Measurements from ENCODE around the gene TYW1B. TPM values are rescaled to one million over a fixed set of nuclear protein-coding genes. Genes with fewer than 3 reads are reported as not detected.
"Not testable (repeated sequence)": the region's sequence is repeated elsewhere in the genome, so short reads cannot be mapped to it uniquely, and the experiment has no call there.

TYW1B gene
- total RNA-seq, 4 donors from 2014 or later = 2.8 to 20.0 (median 10.1) TPM

GRCh38 chr7:72580142-72580770 lies 247.7 kb downstream of the TYW1B start:
- H3K27me3 ChIP-seq; intact Hi-C loops (cut with DNase I; ENCODE audit: low total_unique reads); H3K4me1 ChIP-seq; H3K9me3 ChIP-seq; H3K4me3 ChIP-seq; H3K36me3 ChIP-seq; DNase-seq; H3K27ac ChIP-seq: not testable (repeated sequence)

DNA sequence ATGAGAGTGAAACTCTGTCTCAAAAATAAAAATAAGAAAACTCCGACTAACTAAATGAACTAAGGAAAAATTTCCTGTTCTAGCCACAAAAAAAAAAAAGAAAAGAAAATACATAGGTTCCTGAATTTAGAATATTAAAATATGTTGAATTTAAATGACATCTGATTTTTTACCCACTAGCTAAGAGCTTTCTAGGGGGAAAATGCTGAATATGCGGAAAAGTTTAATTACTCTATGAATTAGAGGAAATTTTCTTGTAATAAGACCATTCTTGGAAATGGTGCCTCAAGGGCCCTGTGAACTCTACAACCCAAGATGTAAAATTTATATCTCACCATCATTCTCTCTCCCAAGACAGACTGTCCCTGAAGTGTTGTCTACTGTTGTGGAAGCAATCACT lies 250.9 kb downstream of the TYW1B start:
- DNase-seq = no peak
- Histone ChIP-seq H3K4me1 (no peaks in the 10 kb centered on the region), H3K27ac (no peak overlapping the region), H3K4me3 (no peak overlapping the region), H3K9me3 (no peaks in the 10 kb centered on the region), H3K36me3 (no peaks in the 10 kb centered on the region), H3K27me3 (no peaks in the 10 kb centered on the region)
- TF ChIP-seq CTCF (IDR thresholded peaks at IDR 0.05) = no peak
- intact Hi-C loops (cut with DNase I; ENCODE audit: low total_unique reads) = no loop called here

GRCh38 chr7:72561988-72562387 lies 266.0 kb downstream of the TYW1B start:
- DNase-seq; H3K27ac ChIP-seq; H3K4me3 ChIP-seq; H3K36me3 ChIP-seq; H3K4me1 ChIP-seq; H3K27me3 ChIP-seq; intact Hi-C loops (cut with DNase I; ENCODE audit: low total_unique reads); H3K9me3 ChIP-seq: not testable (repeated sequence)

DNA sequence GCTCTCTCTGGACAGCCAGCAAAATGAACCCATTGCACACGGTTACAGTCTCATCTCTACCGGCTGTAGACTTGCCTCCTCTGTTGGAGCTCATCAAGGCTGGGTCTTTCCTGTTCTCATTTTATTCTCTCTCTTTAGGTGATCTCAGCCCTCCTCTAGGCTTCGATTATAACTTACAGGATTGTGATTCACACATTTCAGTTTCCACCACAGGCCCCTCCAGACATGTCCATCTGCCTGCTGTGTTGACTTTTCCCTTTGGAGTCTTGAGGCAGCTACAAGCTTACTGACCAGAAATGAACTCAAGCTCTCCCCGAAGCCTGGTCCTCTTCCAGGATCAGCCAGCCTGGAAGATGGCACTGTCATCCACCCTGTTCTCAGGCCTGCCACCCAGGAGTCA lies 268.5 kb downstream of the TYW1B start:
- H3K27ac ChIP-seq; H3K4me1 ChIP-seq; H3K36me3 ChIP-seq; H3K9me3 ChIP-seq; intact Hi-C loops (cut with DNase I; ENCODE audit: low total_unique reads); DNase-seq; H3K27me3 ChIP-seq; H3K4me3 ChIP-seq: not testable (repeated sequence)

GRCh38 chr7:72556733-72557132 lies 271.3 kb downstream of the TYW1B start:
- DNase-seq; intact Hi-C loops (cut with DNase I; ENCODE audit: low total_unique reads); H3K9me3 ChIP-seq; H3K4me3 ChIP-seq; H3K27me3 ChIP-seq; H3K4me1 ChIP-seq; H3K36me3 ChIP-seq; H3K27ac ChIP-seq: not testable (repeated sequence)

DNA sequence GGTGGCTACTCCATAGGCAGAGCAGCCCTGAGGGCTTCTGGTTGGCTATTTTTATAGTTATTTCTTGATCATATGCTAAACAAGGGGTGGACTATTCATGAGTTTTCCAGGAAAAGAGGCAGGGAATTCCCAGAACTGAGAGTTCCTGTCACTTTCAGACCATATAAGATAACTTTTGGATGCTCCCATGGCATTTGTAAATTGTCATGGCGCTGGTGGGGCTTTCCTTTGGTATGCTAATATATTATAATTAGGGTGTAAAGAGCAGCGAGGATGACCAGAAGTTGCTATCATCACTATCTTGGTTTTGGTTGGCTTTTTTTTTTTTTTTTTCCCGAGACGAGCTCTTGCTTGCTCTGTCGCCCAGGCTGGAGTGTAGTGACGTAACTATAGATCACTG lies 272.8 kb downstream of the TYW1B start:
- H3K27me3 ChIP-seq; intact Hi-C loops (cut with DNase I; ENCODE audit: low total_unique reads); DNase-seq; H3K27ac ChIP-seq; H3K4me1 ChIP-seq; H3K9me3 ChIP-seq; H3K36me3 ChIP-seq; H3K4me3 ChIP-seq: not testable (repeated sequence)

- H3K36me3 ChIP-seq; H3K27ac ChIP-seq; H3K9me3 ChIP-seq; DNase-seq; H3K4me3 ChIP-seq; H3K27me3 ChIP-seq; H3K4me1 ChIP-seq; intact Hi-C loops (cut with DNase I; ENCODE audit: low total_unique reads): not testable (repeated sequence)
Observed at GRCh38 chr7:72554401-72554800, 273.6 kb downstream of the TYW1B start.

- H3K4me3 ChIP-seq; intact Hi-C loops (cut with DNase I; ENCODE audit: low total_unique reads); H3K27me3 ChIP-seq; DNase-seq; H3K9me3 ChIP-seq; H3K4me1 ChIP-seq; H3K36me3 ChIP-seq; H3K27ac ChIP-seq: not testable (repeated sequence)
Observed at GRCh38 chr7:72550454-72550853, 277.5 kb downstream of the TYW1B start.

- H3K27ac ChIP-seq; DNase-seq; H3K4me1 ChIP-seq; H3K9me3 ChIP-seq; H3K36me3 ChIP-seq; H3K4me3 ChIP-seq; intact Hi-C loops (cut with DNase I; ENCODE audit: low total_unique reads); H3K27me3 ChIP-seq: not testable (repeated sequence)
Observed at GRCh38 chr7:72546586-72547237, 281.3 kb downstream of the TYW1B start.

DNA sequence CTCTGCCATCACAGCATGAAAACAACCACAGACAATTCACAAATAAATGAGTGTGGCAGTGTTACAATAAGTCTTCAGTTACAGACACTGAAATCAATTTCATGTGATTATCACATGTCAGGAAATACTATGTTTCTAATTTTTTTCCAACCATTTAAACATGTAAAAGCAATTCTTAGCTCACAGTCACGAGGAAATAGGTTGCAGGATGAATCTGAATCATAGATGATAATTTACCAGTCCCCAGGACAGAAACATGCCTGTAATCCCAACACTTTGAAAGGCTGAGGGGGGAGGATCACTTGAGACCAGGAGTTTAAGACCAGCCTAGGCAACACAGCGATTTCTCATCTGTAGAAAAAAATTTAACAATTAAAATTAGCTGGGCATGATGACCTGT lies 283.5 kb downstream of the TYW1B start:
- H3K36me3 ChIP-seq; H3K4me1 ChIP-seq; DNase-seq; H3K4me3 ChIP-seq; intact Hi-C loops (cut with DNase I; ENCODE audit: low total_unique reads); H3K27ac ChIP-seq; H3K9me3 ChIP-seq; H3K27me3 ChIP-seq: not testable (repeated sequence)
